ENCODE results near the gene SLC6A19. TPM values are rescaled to one million over a fixed set of nuclear protein-coding genes. Genes with fewer than 3 reads are reported as not detected.

The SLC6A19 gene
- total RNA-seq, 1 donor from 2014 or later: not detected

DNA sequence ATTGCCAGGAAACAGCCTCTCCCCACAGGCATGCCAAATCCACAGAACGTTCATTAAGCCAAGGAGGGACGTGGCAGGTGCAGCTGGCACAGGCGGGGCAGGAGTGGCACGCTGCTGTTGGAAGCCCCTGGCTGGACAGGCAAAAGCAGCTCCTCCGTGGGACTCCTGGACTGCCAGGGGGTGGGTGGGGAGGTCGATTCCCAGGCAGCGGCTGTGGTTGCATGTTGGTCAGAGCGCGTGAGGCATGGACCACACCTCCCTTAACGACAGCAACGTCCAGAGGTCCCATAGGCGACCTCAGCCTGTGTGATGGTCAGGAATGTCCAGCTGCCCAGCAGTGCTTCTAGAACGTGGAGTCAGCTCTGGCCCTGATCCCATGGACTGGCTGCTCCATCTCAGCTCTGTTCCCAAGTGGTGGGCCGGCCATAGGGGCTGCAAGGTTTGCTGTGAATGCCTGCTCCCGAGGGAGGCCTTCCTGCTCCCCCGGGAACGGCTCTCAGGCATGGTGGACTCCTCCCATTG lies 6.9 kb downstream of the SLC6A19 start:
- DNase-seq (ENCODE audit: extremely low read depth, low read depth, low spot score): no peak

DNA sequence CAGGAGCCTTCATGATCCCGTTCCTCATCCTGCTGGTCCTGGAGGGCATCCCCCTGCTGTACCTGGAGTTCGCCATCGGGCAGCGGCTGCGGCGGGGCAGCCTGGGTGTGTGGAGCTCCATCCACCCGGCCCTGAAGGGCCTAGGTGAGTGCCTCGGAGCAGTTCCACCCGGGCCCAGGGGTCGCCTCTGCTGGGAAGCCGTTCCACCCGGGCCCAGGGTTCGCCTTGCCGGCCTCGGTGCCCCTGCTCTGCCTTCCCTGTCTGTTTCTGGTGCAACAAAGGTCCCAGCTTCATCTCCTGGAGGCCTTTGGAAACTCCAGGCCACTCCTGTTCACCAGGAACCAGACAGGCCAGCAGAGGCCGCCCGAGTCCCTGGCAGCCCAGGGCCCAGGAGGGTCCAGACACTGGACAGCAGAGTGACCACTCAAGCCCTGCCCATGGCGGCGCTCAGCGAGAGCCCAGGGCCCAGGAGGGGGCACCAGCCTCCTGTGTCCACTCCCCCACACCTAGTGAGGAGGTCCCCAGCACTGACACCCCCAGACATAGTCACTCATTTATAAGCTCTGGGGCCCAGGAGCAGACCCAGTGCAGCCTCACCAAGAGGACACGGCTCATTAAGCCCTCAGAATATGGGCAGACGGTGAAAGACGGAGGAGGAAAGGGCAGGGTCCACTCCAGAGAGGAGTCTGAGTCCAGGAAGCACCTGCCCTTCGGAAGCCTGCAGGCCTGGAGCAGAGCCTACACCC lies 7.5 kb downstream of the SLC6A19 start:
- DNase-seq (ENCODE audit: extremely low read depth, low read depth, low spot score): no peak

DNA sequence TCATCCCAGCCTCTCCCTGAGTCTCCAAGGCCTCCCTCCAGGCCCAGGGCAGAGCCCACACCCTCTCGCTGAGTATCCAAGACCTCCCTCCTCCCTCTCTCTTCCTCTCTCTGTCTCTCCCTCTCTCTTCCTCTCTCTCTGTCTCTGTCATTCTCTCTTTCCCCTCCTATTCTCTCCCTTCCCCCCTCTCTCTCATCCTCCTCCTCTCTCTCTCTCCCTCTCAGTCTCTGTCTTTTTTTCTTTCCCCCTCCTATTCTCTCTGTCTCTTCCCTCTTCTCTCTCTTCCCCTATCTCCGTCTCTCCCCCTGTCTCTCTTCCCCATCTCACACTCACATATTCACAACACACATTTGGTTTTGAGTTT lies 8.1 kb downstream of the SLC6A19 start:
- DNase-seq (ENCODE audit: extremely low read depth, low read depth, low spot score): no peak

DNA sequence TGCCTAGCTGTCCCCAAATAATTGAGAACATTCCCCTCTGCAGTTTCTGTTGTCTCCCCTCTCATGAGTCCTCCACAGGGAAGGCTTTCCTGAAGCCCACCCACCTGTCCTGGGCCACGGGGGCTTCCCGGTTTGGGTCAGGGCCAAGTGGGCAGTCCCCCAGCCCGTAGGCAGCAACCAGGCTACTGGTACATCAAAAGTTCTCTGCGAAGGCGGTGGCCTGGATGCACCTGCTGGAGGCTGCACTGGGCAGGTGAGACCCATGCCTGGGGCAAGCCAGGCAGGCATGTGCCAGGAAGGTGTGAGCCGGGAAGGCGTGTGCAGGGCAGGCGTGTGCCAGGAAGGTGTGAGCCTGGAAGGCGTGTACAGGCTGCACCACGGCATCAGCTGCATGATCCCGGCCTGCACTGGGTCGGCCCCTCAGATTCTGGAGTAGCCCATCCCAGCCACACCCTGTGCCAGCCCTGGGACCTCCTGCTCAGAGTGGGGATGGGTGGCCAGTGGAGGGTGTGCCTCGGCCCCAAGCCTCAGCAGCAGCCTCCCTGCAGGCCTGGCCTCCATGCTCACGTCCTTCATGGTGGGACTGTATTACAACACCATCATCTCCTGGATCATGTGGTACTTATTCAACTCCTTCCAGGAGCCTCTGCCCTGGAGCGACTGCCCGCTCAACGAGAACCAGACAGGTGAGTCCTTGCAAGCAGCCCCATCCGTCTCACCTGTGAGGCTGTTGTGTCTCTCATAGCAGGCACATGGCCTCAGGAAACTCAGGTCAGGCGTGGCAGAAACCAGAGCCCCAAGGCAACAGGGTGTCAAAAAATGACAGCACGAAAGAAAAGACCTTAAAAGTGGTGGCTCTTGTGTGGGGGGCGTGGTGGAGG lies 8.7 kb downstream of the SLC6A19 start:
- no peak for DNase-seq (ENCODE audit: extremely low read depth, low read depth, low spot score)

DNA sequence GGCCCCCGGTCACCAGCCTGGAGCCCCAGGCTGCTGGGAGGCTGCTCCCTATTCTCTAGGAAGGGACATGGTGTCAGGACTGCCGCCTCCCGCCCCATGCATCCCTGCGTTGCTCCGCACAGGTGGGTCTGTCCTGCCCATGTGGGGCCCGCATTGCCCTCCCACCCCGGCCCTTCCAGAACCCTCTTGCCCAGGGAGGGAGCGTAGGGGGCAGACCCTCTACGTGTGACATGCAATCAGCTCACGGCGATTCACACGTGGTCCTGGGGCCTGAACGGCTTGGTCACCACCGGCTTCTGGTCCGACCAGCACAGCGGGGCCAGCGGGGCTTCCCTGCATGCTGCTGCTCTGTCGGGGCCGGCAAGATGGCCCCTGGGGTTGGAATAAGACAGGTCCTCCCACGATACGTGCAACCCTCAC lies 9.4 kb downstream of the SLC6A19 start:
- DNase-seq (ENCODE audit: extremely low read depth, low read depth, low spot score): no peak

DNA sequence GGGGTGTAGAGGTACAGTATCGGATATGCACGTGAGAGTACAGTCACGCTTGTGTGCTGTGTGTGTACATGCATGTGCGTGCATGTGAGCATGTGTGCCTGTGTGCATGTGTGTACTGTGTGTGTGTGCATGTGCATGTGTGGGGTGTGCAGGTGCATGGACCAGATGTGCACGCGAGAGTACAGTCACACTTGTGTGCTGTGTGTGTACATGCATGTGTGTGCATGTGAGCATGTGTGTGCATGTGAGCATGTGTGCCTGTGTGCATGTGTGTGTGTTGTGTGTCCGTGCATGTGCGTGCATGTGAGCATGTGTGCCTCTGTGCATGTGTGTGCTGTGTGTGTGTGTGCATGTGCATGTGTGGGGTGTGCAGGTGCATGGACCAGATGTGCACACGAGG lies 10.3 kb downstream of the SLC6A19 start:
- DNase-seq (ENCODE audit: extremely low read depth, low read depth, low spot score): no peak

DNA sequence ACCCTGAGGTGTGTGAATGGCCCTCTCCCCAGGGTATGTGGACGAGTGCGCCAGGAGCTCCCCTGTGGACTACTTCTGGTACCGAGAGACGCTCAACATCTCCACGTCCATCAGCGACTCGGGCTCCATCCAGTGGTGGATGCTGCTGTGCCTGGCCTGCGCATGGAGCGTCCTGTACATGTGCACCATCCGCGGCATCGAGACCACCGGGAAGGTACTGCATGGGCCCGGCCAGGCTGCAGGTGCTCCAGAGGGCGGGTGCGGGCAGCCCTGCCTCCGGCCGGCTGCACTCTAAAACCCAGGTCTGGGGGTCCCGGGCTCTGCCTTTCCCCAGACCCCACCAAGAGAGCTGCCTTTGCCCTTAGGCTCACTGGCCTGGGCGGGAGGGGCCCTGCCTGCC lies 10.9 kb downstream of the SLC6A19 start:
- DNase-seq (ENCODE audit: extremely low read depth, low read depth, low spot score): no peak

DNA sequence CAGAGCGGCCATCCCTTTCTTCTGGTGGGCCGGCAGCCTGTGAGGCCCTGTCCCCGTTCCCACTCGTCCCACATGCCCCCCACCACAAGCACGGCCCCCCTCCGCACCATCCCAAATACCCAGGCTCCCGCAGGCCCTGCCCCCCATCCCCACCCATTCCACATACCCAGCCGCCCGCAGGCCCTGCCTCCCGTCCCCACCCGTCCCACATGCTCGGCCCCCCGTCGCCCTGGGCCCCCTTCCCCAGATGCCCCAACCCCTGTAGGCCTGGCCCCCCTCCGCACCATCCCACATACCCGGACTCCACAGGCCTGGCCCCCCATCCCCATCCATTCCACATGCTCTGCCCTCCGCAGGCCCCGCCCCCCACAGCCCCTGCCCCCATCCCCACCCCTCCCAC lies 11.5 kb downstream of the SLC6A19 start:
- DNase-seq (ENCODE audit: extremely low read depth, low read depth, low spot score): no peak

DNA sequence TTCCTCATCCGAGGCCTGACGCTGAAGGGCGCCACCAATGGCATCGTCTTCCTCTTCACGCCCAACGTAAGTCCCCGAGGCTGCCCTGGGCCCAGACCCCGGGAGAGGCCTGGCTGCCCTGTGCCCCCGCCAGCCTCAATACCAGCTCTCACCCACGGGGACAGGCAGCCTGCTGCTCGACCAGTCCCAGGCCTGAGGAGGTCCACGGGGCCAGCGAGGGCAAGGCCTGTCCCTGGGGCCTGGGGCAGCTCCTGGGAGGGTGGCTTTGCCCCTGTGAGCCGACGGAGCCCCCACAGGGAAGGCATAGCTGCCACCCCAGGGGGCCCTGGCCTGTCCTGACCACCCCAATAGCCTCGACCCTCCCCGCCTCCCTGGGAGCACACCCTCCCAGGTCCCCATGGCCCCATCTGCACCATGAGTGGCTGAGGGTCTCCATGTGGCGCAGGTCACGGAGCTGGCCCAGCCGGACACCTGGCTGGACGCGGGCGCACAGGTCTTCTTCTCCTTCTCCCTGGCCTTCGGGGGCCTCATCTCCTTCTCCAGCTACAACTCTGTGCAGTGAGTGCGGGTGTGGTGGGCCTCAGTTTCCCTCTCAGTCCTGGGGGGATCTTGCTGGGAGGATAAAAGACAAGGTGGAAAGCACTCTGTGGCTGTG lies 12.2 kb downstream of the SLC6A19 start:
- DNase-seq (ENCODE audit: extremely low read depth, low read depth, low spot score): no peak

DNA sequence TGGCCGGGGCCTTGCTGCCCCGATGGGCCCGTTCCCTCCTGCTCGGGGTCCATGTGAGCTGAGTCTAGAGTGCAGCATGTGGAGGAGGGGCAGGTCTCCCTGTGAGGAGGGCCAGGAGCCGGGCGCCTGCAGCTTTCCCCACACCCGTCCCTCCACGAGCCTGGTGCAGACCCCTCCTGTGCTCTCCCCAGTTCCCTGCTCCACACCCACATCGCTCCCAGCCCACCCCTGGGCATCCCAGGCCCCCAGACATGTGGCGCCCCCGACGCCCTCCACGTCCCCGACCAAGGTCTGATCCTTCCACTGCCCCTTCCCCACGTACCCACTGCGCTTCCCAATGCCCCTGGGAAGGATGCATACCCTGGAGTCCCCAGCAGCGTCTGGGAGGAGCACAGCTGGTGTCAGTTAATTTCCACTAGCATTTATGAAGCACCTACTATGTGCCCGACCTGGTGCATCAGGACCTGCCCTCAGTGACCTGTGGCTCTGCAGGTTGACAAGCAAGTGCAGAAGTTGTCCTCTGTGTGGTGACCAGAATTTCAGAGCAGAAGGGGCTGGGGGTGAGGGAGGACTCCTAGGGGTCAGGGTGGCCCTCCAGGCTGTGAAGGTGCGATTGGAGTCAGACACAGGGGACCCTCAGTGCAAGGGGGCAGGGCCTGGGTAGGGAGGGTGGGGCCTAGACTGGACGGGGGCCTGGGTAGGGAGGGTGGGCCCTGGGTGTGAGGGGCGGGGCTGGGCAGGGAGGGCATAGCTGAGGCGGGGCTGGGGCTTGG lies 13.0 kb downstream of the SLC6A19 start:
- no peak for DNase-seq (ENCODE audit: extremely low read depth, low read depth, low spot score)

DNA sequence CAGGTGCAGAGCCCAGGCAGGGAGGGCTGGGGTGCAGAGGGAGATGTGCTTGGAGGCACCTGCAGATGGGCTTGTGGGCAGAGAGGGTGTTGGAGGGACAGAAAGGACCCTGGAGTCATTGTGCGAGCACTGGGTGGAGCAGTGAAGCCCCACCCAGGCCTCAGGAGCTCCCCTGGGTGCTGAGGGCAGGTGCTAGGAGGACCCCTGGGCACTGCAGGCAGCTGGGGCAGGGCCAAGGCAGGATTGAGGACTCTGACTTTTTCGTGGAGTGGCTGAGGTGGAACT lies 13.5 kb downstream of the SLC6A19 start:
- DNase-seq (ENCODE audit: extremely low read depth, low read depth, low spot score): no peak

DNA sequence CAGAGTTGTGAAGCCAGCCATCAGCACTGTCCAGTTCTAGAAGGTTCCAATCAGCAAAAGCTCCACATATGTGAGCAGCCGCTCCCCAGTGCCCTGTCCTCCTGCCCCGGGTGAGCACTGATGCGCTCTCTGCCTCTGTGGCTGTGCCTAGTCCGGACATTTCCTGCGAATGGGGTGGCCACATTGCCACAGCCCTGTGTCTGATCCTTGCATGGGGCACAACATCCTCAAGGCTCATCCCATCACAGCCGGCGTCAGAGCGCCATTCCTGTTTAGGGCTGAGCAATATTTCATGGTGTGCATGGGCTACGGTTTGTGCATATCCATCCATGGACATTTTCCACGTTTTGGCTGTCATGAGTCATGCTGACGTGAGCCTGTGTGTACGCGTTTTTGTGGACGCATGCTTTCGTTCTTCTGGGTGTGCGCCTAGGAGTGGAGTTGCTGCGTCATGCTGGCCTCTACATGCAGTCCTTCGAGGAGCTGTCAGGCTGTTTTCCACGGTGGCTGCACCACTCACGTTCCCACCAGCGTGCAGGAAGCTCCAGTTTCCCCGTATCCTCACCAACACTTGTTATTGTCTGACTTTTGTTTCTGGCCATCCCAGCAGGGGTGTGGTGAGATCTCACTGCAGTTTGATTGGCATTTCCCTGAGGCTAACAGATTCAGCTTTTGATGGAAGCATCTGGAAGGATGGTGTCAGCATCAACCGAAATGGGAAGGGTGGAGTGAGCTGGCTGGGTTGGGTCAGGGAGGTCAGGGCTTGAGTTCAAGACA lies 14.1 kb downstream of the SLC6A19 start:
- no peak for DNase-seq (ENCODE audit: extremely low read depth, low read depth, low spot score)

DNA sequence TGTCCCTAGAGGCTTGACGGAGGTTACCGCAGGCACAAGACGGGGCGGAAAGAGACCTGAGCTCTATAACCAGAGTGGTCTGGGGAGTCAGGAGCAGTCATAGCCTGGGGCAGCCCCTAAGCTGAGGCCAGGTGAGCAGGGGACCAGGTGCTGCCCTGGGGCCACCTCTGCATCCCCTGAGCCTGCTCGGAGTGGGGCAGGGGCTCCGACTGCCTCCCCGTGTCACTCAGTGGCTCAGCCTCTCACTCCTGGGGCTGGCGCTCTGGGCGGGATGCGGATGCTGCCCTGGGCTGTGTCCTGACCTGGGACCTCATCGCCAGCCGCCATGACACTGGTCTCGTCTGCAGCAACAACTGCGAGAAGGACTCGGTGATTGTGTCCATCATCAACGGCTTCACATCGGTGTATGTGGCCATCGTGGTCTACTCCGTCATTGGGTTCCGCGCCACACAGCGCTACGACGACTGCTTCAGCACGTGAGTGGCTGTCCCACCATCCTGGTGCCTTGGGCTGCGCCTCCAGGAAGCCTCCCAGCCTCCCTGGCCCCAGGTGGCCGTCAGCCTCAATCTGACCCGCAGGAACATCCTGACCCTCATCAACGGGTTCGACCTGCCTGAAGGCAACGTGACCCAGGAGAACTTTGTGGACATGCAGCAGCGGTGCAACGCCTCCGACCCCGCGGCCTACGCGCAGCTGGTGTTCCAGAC lies 15.0 kb downstream of the SLC6A19 start:
- no peak for DNase-seq (ENCODE audit: extremely low read depth, low read depth, low spot score)

DNA sequence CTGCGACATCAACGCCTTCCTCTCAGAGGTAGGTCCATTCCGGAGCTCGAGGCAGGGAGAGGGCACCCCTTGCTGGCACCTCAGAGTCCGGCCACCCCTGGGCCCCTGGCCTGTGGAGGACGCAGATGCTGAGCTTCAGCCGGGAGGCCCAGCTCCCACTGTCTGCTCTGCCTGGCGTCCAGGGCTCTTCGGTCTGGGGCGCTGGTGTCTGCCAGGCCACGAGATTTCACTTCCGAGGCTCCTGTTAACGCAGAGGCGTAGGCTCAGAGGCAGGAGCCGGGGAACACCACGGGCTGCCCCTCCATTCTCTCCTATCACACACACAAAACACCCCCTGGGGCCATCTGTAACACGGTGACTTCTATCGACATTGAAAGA lies 15.5 kb downstream of the SLC6A19 start:
- no peak for DNase-seq (ENCODE audit: extremely low read depth, low read depth, low spot score)

DNA sequence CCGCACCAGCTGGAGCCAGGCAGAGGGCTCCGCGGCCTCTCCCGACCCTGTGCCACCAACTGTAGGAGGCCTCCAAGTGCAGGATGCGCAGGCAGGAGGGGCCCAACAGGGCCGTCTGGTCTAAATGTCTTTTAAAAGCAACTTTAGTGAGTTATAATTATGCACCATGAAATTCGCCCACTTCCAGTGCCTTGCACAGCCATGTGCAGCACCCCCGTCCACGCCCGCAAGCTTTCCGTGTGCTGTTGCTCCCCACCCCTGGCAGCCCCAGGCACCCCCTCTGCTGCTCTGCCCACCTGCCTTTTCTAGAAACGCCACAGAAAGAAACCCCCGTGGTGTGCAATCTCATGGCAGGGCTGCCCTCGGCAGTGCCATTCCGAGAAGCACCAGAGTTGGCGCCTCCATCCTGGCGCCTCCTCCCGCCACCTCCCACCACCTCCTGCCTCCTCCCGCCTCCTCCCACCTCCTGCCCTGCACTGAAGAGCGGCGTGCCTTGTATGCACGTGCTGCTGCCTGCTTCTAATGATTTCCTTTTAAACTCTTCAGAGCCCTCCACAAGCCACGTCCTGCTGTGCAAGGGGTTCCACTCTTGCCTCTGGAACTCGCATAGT lies 16.3 kb downstream of the SLC6A19 start:
- DNase-seq (ENCODE audit: extremely low read depth, low read depth, low spot score): no peak

DNA sequence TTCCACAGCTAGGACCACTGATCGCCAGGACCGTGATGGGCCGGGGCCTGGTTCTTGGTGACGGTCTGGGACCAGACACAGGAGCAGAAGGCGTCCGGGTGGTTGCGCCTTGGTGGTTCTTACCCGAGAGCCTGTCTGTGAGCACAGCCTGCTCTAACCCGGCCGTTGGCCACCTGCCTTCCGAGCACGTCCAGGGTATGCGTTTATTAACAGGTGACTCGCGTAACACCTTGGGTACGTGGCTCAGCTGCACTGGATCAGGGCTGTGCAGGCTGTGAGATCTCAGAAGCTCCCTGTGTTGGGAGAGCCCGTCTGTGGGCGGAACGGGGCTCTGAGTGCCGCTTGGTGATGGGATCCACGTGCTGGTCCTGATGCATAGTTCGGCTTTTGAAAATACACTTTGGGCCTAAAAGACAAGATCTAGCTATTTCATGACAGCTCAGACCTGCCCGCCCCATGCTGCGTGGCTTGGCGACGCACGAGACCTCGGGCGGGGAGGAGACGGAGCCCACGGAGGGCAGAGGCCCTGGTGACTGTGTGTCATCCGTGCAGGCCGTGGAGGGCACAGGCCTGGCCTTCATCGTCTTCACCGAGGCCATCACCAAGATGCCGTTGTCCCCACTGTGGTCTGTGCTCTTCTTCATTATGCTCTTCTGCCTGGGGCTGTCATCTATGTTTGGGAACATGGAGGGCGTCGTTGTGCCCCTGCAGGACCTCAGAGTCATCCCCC lies 17.1 kb downstream of the SLC6A19 start:
- DNase-seq (ENCODE audit: extremely low read depth, low read depth, low spot score): no peak

DNA sequence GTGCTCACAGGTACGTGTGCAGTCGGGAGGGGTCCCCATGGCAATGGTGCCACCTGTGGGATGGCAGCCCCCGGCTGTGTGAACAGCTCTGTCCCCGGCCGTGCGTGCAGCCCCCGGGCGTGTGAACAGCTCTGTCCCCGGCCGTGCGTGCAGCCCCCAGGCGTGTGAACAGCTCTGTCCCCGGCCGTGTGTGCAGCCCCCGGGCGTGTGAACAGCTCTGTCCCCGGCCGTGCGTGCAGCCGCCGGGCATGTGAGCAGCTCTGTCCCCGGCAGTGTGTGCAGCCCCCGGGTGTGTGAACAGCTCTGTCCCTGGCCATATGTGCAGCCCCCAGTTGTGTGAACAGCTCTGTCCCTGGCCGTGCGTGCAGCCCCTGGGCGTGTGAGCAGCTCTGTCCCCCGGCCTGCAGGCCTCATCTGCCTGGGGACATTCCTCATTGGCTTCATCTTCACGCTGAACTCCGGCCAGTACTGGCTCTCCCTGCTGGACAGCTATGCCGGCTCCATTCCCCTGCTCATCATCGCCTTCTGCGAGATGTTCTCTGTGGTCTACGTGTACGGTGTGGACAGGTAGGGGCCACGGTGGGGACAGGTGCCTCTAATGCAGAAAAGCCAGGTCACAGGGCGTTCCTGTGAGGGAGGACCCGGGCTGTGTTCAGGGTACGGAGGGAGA lies 17.8 kb downstream of the SLC6A19 start:
- DNase-seq (ENCODE audit: extremely low read depth, low read depth, low spot score): no peak

DNA sequence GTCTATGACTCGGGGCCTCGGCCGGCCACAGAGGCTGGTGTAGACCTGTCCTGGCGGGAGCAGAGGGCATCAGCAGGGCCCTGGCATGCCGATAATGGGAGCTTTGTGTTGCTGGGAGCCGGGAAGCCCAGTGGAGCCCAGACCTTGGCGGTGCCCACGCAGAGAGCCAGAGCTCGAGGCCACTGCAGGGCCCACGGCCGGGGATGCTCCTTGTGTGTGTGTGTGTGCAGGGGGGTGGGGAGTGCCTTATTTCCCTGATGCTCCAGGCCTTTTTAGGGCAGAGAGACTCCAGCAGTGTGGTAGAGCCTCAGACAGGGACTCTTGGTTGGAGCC lies 18.3 kb downstream of the SLC6A19 start:
- DNase-seq (ENCODE audit: extremely low read depth, low read depth, low spot score): no peak
